IMR-90 (cell line): ENCODE measurements around the gene SPON1. TPM values are rescaled to one million over a fixed set of nuclear protein-coding genes. Genes with fewer than 3 reads are reported as not detected.

ENCODE experiments used
- ATAC-seq: fragments of 200-7000 bp; cut with Tn5 transposase; 2 replicates; pipeline ENCODE4 v1.9.1; 2020; ENCODE audit warnings: low read depth, mild to moderate bottlenecking, moderate library complexity
- BruUV-seq: library from RNA; stranded (reverse); fragments of 400-500 nt; replicated peaks from 2 replicates; lab custom pipeline; 2021; lab: Mats Ljungman, UMichigan
- CTCF ChIA-PET: fragments of 300-600 bp; formaldehyde crosslinking; extraction: SDS; loops from one replicate; lab custom pipeline; 2021; ENCODE audit warnings: antibody characterized with exemption; lab: Yijun Ruan, JAX
- POLR2A ChIA-PET: fragments of 300-600 bp; sonication (Branson Sonifier 250); formaldehyde crosslinking; loops from one replicate; lab custom pipeline; 2022; ENCODE audit warnings: antibody characterized with exemption; ENCODE audit not compliant: unreplicated experiment; lab: Charles Lee
- DNase-seq: peaks from one replicate; pipeline ENCODE4 v3.0.0; 2013
- H2AFZ ChIP-seq: replicated peaks from 2 replicates; pipeline ENCODE3; 2013; ENCODE audit warnings: low read length, mild to moderate bottlenecking; ENCODE audit not compliant: poor library complexity
- H2AK5ac ChIP-seq: 2 replicates; pipeline ENCODE4 v1.6.1; 2013; ENCODE audit warnings: low read depth, low read length, inconsistent platforms
- H2AK9ac ChIP-seq: replicated peaks from 2 replicates; pipeline ENCODE3; 2013; ENCODE audit warnings: mild to moderate bottlenecking, low read depth, low read length, moderate library complexity; ENCODE audit not compliant: poor library complexity
- H2BK120ac ChIP-seq: 2 replicates; pipeline ENCODE4 v1.6.1; 2013; ENCODE audit warnings: low read depth, low read length, inconsistent platforms
- H2BK15ac ChIP-seq: 3 replicates; pipeline ENCODE4 v1.6.1; 2013; ENCODE audit warnings: low read depth, low read length, inconsistent platforms
- H2BK20ac ChIP-seq: 2 replicates; pipeline ENCODE4 v1.6.1; 2013; ENCODE audit warnings: low read depth, mild to moderate bottlenecking, inconsistent platforms, low read length, moderate library complexity
- H2BK5ac ChIP-seq: 2 replicates; pipeline ENCODE4 v1.6.1; 2013; ENCODE audit warnings: mild to moderate bottlenecking, low read depth, low read length, inconsistent platforms; ENCODE audit not compliant: poor library complexity, severe bottlenecking
- H3K14ac ChIP-seq: replicated peaks from 2 replicates; pipeline ENCODE4 v1.6.1; 2013; ENCODE audit warnings: low read depth, low read length, inconsistent platforms
- H3K18ac ChIP-seq: 2 replicates; pipeline ENCODE4 v1.6.1; 2013; ENCODE audit warnings: low read depth, low read length, control low read depth
- H3K23ac ChIP-seq: 2 replicates; pipeline ENCODE4 v1.6.1; 2013; ENCODE audit warnings: low read depth, low read length, inconsistent platforms
- H3K27ac ChIP-seq: 2 replicates; pipeline ENCODE4 v1.5.1; 2013; ENCODE audit warnings: mild to moderate bottlenecking, control low read depth, low read length; ENCODE audit not compliant: insufficient read depth
- H3K27me3 ChIP-seq: 2 replicates; pipeline ENCODE4 v1.6.1; 2013; ENCODE audit warnings: low read length; ENCODE audit not compliant: control insufficient read depth, insufficient read depth
- H3K36me3 ChIP-seq: 2 replicates; pipeline ENCODE4 v1.6.1; 2013; ENCODE audit warnings: low read length, mixed read lengths; ENCODE audit not compliant: control insufficient read depth, insufficient read depth
- H3K4ac ChIP-seq: 2 replicates; pipeline ENCODE4 v1.6.1; 2013; ENCODE audit warnings: low read depth, low read length, inconsistent platforms
- H3K4me1 ChIP-seq: 2 replicates; pipeline ENCODE4 v1.6.1; 2013; ENCODE audit warnings: low read length, mixed read lengths; ENCODE audit not compliant: control insufficient read depth, insufficient read depth
- H3K4me2 ChIP-seq: 2 replicates; pipeline ENCODE4 v1.6.1; 2013; ENCODE audit warnings: low read depth, mild to moderate bottlenecking, control low read depth, low read length, moderate library complexity
- H3K4me3 ChIP-seq: 2 replicates; pipeline ENCODE4 v1.5.1; 2013; ENCODE audit warnings: low read depth, mild to moderate bottlenecking, control low read depth, low read length, moderate library complexity; ENCODE audit not compliant: insufficient read depth
- H3K56ac ChIP-seq: 2 replicates; pipeline ENCODE4 v1.6.1; 2013; ENCODE audit warnings: low read length, inconsistent platforms; ENCODE audit not compliant: insufficient read depth; ENCODE audit errors: extremely low read depth
- H3K79me1 ChIP-seq, 2 experiments: 2 replicates each; pipeline ENCODE4 v1.6.1; 2013; ENCODE audit warnings: low read length in 2 of 2, inconsistent platforms in 1 of 2, low read depth in 1 of 2
- H3K9ac ChIP-seq: 2 replicates; pipeline ENCODE4 v1.6.1; 2013; ENCODE audit warnings: low read depth, low read length, control low read depth
- H3K9me1 ChIP-seq: 2 replicates; pipeline ENCODE4 v1.6.1; 2013; ENCODE audit warnings: low read length, inconsistent platforms; ENCODE audit not compliant: insufficient read depth
- H3K9me3 ChIP-seq: 2 replicates; pipeline ENCODE4 v1.6.1; 2013; ENCODE audit warnings: low read length; ENCODE audit not compliant: control insufficient read depth, insufficient read depth
- H4K20me1 ChIP-seq: 2 replicates; pipeline ENCODE4 v1.6.1; 2013; ENCODE audit warnings: low read length, inconsistent platforms; ENCODE audit not compliant: insufficient read depth
- H4K5ac ChIP-seq: 2 replicates; pipeline ENCODE4 v1.6.1; 2013; ENCODE audit warnings: mild to moderate bottlenecking, low read depth, low read length, control low read depth
- H4K8ac ChIP-seq, 2 experiments: 2 replicates each; pipeline ENCODE4 v1.6.1; 2013; ENCODE audit warnings: low read depth in 2 of 2, low read length in 2 of 2, control low read depth in 1 of 2, inconsistent platforms in 1 of 2
- H4K91ac ChIP-seq: 2 replicates; pipeline ENCODE4 v1.6.1; 2013; ENCODE audit warnings: low read depth, low read length, inconsistent platforms; ENCODE audit not compliant: insufficient read depth
- CHD1 ChIP-seq: IDR thresholded peaks from 2 replicates; pipeline ENCODE4 v1.6.1; 2012; ENCODE audit warnings: low read depth, low read length, improper control_type of control experiment
- RFX5 ChIP-seq: IDR thresholded peaks from 2 replicates; pipeline ENCODE4 v1.8.0; 2012; ENCODE audit warnings: low read depth, mild to moderate bottlenecking, low read length, moderate library complexity
- SMC3 ChIP-seq: fragments of 150-350 bp; IDR thresholded peaks from 2 replicates; pipeline ENCODE4 v1.6.1; 2016; ENCODE audit warnings: low read depth, mild to moderate bottlenecking, antibody characterized with exemption, low read length, moderate library complexity
- WGBS, 2 experiments: methylation state at CpG; one replicate each; pipeline versions ENCODE4 v1.1.5 to v1.1.7; 2013; ENCODE audit warnings: missing lambda C conversion rate in 2 of 2; ENCODE audit not compliant: insufficient read length in 1 of 2; ENCODE audit errors: extremely low coverage in 2 of 2; 5-methylcytosine and 5-hydroxymethylcytosine counted together
- dilution Hi-C: fragments of 300-500 bp; cut with HindIII; formaldehyde crosslinking; loops from one replicate; pipeline ENCODE4 v1.14.3; 2018; ENCODE audit warnings: low sequenced_read_pairs; ENCODE audit not compliant: unreplicated experiment
- in situ Hi-C: fragments of 300-500 bp; cut with MboI; formaldehyde crosslinking; loops from 3 replicates; pipeline ENCODE4 v1.14.3; 2019; ENCODE audit warnings: low sequenced_read_pairs, inconsistent platforms, mixed read lengths
- intact Hi-C: fragments of 100-400 bp; cut with micrococcal nuclease; formaldehyde crosslinking; loops from 2 replicates; pipeline ENCODE4 v1.10.0; 2022
- polyA plus RNA-seq, 3 experiments: library from polyadenylated mRNA; depleted of rRNA; stranded (reverse); fragments of >200 nt; gene quantifications; 2 replicates each; pipeline ENCODE4 v1.2.3, GENCODE V29; 2012; ENCODE audit warnings: low replicate concordance in 1 of 3
- total RNA-seq: library from RNA; depleted of rRNA; stranded (reverse); fragments of >200 nt; gene quantifications from 2 replicates; pipeline ENCODE4 v1.2.3, GENCODE V29; 2012
- TF ChIP-seq, protein P1 (sequence below): fragments of 150-350 bp; IDR thresholded peaks from 2 replicates; pipeline ENCODE4 v1.6.1; 2017; ENCODE audit warnings: mild to moderate bottlenecking, antibody characterized with exemption, low read length, low read depth

The SPON1 gene
- total and polyA plus RNA-seq, 2 of the 4 experiments (the other 2 are of a cell fraction): 0.62 to 0.72 TPM

DNA sequence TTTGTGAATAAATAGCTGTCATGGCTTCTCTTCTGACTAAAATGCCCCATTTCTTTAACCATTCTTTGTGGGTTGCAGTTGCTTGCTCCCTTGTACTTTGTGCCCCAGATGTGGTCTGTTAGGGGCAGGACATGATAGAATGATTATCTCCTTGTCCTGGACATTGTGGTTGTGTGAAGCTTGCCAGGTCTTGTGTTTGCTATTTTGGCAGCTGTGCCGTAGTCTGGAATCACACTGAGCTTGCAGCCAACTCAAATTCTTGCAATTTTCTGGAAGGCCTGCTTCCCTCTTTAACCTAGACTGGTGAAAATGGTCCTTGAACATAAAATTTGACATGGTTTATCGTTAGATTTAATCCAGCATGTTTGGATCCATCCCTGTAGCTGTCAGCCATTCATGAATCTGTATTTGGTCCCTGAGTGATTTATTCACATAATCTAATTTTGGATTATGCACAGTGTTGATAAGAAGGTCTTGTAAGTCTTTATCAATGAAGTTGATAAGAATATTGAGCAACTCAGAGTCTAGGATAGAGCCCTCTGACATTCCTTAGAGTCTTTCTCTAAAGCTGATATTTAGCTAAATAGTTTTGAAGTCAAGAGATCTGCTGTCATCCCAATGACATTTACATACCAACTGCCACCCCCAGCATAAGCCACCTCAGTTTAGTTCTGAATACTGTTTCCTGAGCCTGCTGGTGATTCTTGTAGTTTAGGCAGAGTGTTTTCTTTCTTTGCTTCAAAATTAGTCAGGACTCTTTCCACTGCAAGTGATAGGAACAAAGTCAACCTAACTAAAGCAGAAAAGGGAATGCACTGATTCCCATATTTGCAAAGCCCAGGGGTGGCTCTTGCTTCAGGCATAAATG is 9.8 kb downstream of the SPON1 start (continued):
- no peak for TF ChIP-seq SMC3

DNA sequence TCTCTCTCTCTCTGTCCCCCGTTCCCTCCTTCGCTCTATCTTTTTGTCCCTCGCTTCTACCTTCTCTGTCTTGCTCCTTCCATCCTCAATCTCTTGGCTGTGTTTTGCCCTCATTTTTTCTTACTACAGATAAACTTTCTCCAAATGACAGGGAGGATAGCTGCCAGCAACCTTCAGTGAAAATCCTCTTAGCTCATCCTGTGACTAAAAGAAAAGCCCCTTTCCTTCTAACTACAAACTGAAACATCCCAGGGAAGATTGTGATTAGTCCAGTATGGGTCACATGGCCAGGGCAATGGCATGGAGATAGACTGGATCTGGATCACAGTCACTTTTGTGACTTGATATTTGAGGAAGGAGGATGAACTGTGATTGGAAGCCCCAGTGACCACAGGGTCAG is 10.4 kb downstream of the SPON1 start:
- Histone ChIP-seq H2AFZ (no peak overlapping the region), H4K5ac (no peak overlapping the region), H3K9me1 (0 out of 2 replicates have a peak, but pooled peaks cover 3% of the 10 kb centered on the region), H2AK5ac (no peak overlapping the region), H3K4me3 (no peak overlapping the region), H3K23ac (no peak overlapping the region), H3K9ac (no peak overlapping the region), H2BK15ac (no peak overlapping the region), H3K36me3 (no peaks in the 10 kb centered on the region), H2BK5ac (no peak overlapping the region), H3K27me3 (peaks cover 19% of the 10 kb centered on the region), H4K91ac (no peak overlapping the region), H3K14ac (no peak overlapping the region), H3K18ac (no peak overlapping the region), H4K8ac (no peak overlapping the region), H2AK9ac (no peak overlapping the region), H2BK120ac (no peak overlapping the region), H2BK20ac (no peak overlapping the region), H3K4me1 (peaks cover 2% of the 10 kb centered on the region; the same call in 1 of the 2 replicates), H3K9me3 (no peaks in the 10 kb centered on the region), H3K27ac (no peak overlapping the region), H3K56ac (no peak overlapping the region), H3K79me1 (no peaks in the 10 kb centered on the region), H3K4ac (no peak overlapping the region), H3K4me2 (no peak overlapping the region), H4K20me1 (no peaks in the 10 kb centered on the region)
- DNase-seq (no peak), ATAC-seq (no peak)
- intact Hi-C loops: loop anchor here (5.0 kb wide), 1 partner anchor 174 kb away; no protein-coding TSS in a partner anchor
- dilution Hi-C loops: no loop called here
- TF ChIP-seq CHD1 (no peak), SMC3 (no peak), RFX5 (no peak)
- TF ChIP-seq, protein P1, sequence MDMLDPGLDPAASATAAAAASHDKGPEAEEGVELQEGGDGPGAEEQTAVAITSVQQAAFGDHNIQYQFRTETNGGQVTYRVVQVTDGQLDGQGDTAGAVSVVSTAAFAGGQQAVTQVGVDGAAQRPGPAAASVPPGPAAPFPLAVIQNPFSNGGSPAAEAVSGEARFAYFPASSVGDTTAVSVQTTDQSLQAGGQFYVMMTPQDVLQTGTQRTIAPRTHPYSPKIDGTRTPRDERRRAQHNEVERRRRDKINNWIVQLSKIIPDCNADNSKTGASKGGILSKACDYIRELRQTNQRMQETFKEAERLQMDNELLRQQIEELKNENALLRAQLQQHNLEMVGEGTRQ: peak; percentile 30; the same call in 1 of the 2 replicates
- ChIA-PET POLR2A (no interaction called here), CTCF (interaction anchor here (1.6 to 2.0 kb wide), 2 partner anchors 17 to 176 kb away, joined by 4 to 8 read pairs; no protein-coding TSS in a partner anchor)
- 100% methylated on average over 1 of the region's 3 CpGs; no CpG with 5 or more reads in 1 of the 2 experiments for whole genome bisulfite sequencing, 2 experiments
- no TSS peak for BruUV-seq
- in situ Hi-C loops: no loop called here
